ENCODE results near the gene PIGB.

Gene PIGB

DNA sequence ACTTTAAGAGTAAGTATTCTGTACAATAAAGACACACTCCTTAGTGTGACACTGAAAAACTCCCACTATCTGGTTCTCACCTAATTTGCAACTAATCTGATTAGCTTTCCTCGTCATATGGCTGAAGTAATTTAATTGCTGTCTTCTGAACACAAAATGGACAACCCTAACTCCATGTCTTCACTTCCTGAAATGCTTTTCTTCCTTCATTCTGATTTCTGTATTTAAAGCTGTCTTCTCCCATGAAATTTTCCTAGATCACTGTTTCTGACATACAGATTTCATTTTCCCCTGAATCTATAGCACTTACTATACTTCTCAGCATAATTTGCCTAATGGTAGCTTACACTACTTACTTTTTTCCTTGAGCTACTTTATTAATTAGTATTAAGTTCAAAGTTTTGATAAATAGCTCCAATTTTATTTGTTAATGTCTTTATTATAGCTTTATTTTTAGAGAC lies 82.8 kb downstream of the PIGB start:
- TF ChIP-seq NFIC (IDR thresholded peaks at IDR 0.05) (no peak), TAF1 (IDR thresholded peaks at IDR 0.05; ENCODE audit: low read depth) (no peak), EGR1 (IDR thresholded peaks at IDR 0.05) (no peak), RAD21 (IDR thresholded peaks at IDR 0.05; ENCODE audit: low read depth) (no peak), ZBTB7A (IDR thresholded peaks at IDR 0.05; ENCODE audit: low read depth) (no peak)

DNA sequence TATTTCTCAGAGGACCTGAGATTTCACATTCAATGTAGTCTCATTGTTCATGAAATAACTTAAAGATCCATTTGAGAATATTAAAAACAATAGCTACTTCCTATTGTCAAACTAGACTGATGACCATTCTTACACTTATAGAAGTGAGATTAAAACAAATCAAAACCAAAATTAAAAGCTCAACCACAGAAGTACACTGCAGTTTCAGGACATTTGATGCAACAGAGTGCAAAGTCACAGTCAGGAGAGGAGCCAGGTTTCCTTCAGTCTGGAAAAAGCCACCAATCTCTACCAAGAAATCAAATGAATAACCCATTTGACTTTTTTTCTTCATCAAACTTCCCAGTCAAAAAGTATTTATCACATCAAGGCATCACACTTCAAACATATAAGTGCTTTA lies 83.7 kb downstream of the PIGB start:
- no peak for TF ChIP-seq NFIC (IDR thresholded peaks at IDR 0.05)
- no peak for TF ChIP-seq ZBTB7A (IDR thresholded peaks at IDR 0.05; ENCODE audit: low read depth)
- TF ChIP-seq, protein P1, sequence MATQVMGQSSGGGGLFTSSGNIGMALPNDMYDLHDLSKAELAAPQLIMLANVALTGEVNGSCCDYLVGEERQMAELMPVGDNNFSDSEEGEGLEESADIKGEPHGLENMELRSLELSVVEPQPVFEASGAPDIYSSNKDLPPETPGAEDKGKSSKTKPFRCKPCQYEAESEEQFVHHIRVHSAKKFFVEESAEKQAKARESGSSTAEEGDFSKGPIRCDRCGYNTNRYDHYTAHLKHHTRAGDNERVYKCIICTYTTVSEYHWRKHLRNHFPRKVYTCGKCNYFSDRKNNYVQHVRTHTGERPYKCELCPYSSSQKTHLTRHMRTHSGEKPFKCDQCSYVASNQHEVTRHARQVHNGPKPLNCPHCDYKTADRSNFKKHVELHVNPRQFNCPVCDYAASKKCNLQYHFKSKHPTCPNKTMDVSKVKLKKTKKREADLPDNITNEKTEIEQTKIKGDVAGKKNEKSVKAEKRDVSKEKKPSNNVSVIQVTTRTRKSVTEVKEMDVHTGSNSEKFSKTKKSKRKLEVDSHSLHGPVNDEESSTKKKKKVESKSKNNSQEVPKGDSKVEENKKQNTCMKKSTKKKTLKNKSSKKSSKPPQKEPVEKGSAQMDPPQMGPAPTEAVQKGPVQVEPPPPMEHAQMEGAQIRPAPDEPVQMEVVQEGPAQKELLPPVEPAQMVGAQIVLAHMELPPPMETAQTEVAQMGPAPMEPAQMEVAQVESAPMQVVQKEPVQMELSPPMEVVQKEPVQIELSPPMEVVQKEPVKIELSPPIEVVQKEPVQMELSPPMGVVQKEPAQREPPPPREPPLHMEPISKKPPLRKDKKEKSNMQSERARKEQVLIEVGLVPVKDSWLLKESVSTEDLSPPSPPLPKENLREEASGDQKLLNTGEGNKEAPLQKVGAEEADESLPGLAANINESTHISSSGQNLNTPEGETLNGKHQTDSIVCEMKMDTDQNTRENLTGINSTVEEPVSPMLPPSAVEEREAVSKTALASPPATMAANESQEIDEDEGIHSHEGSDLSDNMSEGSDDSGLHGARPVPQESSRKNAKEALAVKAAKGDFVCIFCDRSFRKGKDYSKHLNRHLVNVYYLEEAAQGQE (IDR thresholded peaks at IDR 0.05; ENCODE audit: low read depth), result no peak
- TF ChIP-seq, protein P2, sequence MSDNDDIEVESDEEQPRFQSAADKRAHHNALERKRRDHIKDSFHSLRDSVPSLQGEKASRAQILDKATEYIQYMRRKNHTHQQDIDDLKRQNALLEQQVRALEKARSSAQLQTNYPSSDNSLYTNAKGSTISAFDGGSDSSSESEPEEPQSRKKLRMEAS (IDR thresholded peaks at IDR 0.05), result no peak

DNA sequence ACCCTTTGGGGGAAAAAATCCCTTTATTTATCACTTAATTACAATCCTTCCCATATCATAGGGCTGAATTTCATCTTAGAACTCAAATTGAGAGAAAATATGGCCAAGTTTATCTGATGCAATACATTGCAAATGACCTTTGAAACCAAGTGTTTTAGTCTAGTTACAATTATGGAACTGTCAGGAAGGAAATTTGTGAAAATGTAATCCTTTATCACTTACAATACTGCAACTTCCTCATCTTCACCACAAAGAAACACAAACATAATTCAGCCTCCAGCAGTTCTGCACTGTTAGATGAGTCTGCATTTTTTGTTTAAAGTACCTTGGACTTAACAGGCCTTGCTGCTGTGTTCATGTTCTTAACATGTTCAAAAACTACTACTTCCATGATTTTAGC lies 84.5 kb downstream of the PIGB start:
- no peak for TF ChIP-seq TAF1 (IDR thresholded peaks at IDR 0.05; ENCODE audit: low read depth)
- no peak for TF ChIP-seq YY1 (IDR thresholded peaks at IDR 0.05; ENCODE audit: low read depth)
- TF ChIP-seq, protein P3, sequence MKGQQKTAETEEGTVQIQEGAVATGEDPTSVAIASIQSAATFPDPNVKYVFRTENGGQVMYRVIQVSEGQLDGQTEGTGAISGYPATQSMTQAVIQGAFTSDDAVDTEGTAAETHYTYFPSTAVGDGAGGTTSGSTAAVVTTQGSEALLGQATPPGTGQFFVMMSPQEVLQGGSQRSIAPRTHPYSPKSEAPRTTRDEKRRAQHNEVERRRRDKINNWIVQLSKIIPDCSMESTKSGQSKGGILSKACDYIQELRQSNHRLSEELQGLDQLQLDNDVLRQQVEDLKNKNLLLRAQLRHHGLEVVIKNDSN (IDR thresholded peaks at IDR 0.05), result no peak
- TF ChIP-seq EGR1 (IDR thresholded peaks at IDR 0.05), result no peak
- TF ChIP-seq CEBPB (IDR thresholded peaks at IDR 0.05), result no peak
- TF ChIP-seq, protein P1 (IDR thresholded peaks at IDR 0.05; ENCODE audit: low read depth), result no peak
- TF ChIP-seq, protein P2 (IDR thresholded peaks at IDR 0.05), result no peak
- no peak for TF ChIP-seq CREB1 (IDR thresholded peaks at IDR 0.05; ENCODE audit: low read depth)
- TF ChIP-seq NFIC (IDR thresholded peaks at IDR 0.05), result no peak
- TF ChIP-seq EP300 (IDR thresholded peaks at IDR 0.05; ENCODE audit: borderline replicate concordance), result no peak

Data from Ishikawa (cell line).